ENCODE data around the gene SLAMF1.

GRCh38 chr1:160645386-160646130, 1.3 kb downstream of the SLAMF1 start:
- TF ChIP-seq ATF2 (CRISPR knock-in tag; IDR thresholded peaks at IDR 0.05) (no peak), ZNF609 (CRISPR knock-in tag; IDR thresholded peaks at IDR 0.05; ENCODE audit: borderline replicate concordance) (no peak), PHF21A (IDR thresholded peaks at IDR 0.05; ENCODE audit: borderline replicate concordance, low read depth) (no peak), KLF13 (tag; IDR thresholded peaks at IDR 0.05; ENCODE audit: borderline replicate concordance, low read depth) (no peak), TOE1 (IDR thresholded peaks at IDR 0.05; ENCODE audit: borderline replicate concordance) (no peak), TOE1 (CRISPR knock-in tag; IDR thresholded peaks at IDR 0.05; ENCODE audit: borderline replicate concordance, low read depth) (no peak), ZNF274 (IDR thresholded peaks at IDR 0.05; ENCODE audit: borderline replicate concordance, low read depth, low read length) (no peak), TCF7L2 (IDR thresholded peaks at IDR 0.05; ENCODE audit: low read depth, low read length) (no peak)
